Activated CD8-positive, alpha-beta memory T cell treated with anti-CD3 and anti-CD28 coated beads, Interleukin-2, amount 50 U/mL, for 1 hour (primary cell): ENCODE results near the gene EFCAB6.

Source experiments
- DNase-seq: peaks from one replicate; pipeline ENCODE4 v3.0.0-alpha.2; 2020; ENCODE audit errors: extremely low read depth

The EFCAB6 gene

DNA sequence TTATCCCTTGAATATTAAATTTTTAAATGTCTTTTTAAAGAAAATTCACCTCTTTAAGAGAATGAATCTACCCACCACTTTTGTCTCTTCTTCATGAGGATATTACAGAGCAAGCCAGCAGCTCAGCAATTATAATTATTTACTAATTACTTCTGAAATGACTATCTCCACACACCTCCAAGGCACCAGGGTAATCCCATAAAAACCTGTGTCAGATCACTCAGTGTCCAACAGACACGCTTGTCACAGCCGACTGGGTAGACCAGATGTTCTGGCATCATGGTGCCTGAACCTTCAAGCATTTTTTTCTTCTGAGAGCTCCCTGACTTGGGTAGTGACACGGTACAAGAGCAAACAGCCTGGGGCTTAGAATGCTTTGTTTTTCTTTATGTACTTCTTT lies 61.4 kb downstream of the EFCAB6 start:
- DNase-seq: no peak

GRCh38 chr22:43749473-43749872 lies 62.6 kb downstream of the EFCAB6 start:
- DNase-seq: no peak

DNA sequence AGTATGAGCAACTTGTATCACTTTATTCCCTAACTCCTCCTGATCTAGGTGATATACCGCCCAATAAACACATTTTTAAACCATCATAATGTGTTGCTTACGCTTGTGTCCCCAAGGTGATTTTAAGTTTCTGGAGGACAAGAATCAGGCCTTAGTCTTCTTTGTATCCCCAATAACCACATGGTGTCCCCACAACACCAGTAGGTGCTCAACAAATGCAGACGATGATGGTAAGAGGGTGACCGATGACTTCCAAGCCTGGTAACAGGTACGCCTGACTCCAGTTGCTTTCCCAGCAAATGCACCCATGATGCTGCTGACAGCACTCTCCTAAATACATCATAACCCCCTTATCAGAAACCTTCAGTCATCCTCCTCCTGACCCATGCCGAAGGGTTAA lies 64.2 kb downstream of the EFCAB6 start:
- no peak for DNase-seq

DNA sequence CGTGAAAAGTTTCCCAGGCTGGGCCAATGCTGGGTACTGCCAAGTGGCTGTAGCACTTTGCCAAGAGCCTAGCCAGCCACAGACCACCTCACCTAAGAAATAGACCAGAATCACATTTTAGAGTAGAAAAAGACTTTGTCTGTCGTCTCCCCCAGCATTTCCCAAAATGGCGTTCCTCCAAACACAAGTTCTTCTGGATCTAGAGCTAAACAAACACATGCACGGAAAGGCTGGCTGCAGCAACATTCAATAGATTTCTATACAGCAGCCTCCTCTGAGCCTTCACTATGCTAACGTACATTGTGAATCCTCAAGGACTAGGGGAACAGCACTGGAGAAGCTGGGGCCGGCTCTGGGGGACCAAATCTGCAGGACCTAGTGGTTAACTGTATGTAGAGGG lies 65.0 kb downstream of the EFCAB6 start:
- no peak for DNase-seq

DNA sequence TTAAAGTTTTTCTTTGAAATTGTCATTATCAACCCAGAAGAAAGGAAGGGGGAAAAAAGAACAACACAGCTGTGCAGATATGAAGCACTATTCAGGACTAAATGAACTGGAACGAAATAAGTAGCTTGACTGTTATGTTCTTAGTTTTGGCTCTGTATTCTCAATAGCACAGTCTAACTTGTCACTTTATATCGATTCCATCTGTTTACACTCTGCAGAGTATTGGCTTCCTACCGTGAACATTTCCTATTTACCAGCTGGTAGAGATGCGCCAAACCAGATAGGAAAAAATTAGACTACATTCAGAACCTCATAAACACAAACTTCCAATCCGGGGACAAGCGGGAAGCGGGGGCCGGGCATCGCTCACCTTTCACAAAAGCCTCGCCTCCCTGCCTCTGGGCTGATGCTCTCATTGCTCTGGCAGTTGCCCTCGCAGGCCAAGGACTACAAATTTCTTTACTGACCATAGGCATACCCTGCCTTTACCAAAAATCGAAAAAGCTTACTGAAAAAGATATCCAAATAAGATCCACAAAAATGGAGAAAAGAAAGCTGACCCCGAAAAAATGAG lies 66.2 kb downstream of the EFCAB6 start:
- DNase-seq: no peak

GRCh38 chr22:43745411-43745770 lies 66.7 kb downstream of the EFCAB6 start:
- no peak for DNase-seq

GRCh38 chr22:43744700-43745410 lies 67.2 kb downstream of the EFCAB6 start:
- no peak for DNase-seq

DNA sequence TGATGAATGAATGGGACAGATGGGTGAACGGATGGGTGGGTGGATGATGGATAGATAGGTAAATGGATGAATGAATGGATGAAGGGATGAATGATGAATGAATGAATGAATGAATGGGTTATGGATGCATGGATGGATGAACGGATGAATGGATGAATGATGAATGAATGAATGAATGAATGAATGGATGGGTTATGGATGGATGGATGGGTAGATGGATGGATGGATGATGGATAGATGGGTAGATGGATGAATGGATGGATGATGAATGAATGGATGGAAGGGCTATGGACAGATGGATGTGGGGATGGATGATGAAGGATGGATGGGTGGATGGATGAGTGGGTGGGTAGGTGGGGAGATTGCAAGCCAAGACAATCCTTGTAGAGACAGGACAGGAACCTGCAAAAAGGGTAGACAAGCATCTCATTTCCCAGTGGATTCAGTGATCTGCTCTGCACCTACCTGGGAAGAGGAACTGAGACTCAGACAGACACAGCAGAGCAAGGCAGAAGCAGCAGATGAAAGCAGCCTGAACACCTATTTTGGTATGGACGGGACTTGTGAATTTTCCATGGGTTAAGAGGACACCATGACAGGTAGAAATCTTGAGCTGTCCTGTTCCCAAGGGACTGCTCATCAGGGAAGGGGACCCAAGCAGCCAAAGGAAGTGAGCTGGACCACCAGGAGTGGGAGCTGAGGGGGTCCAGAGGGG lies 68.0 kb downstream of the EFCAB6 start:
- no peak for DNase-seq

DNA sequence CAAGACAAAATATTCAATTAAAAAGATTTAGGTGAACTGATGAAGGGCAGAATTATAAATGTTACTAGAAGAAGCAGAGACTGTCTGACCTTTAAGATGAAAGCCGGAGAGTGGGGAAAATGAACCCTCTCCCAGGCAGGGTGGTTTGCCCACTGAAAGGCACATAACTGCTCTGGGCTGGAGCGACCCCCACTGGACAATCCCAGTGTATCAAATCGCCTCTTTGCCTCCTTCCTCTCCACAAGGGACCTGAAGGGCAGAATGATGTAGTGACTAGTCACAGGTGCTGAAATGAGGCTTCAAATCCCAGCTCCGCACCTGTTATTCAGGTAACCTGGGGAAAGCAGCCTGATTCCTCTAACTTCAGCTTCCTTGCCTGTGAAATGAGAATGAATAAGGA lies 69.0 kb downstream of the EFCAB6 start:
- DNase-seq: no peak

GRCh38 chr22:43742154-43742950 lies 69.8 kb downstream of the EFCAB6 start:
- DNase-seq: no peak

DNA sequence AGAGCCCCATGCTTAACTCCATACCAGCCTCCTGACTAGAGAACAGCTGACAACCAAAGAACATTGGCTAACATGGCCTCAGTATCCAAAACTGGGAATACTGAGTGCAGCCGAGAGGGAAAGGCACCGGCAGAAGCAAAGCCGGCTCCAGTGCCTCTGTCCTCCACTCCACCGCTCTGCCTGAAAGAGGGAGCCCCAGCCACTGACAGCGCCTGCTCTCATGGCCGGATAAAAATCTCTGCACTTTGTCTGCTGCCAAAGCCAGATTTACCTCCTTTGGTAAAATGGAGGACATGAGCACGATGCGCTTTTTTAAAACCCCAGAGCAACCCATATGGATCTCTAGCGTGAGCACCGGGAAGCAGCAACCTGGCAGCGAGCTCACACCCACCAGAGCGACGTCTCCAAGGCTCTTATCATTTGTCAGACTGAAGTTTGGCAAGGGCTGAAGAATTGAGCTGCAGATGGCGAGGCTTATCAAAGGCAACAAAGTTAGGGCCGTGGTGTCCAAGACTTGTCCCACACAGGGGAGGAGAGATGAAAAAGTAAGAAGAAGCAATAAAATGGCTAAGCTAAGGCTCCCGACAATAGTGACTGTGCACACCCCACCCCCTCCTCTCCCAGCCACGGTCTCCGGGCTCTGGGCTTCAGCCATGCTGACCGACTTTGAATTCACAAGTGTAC lies 71.4 kb downstream of the EFCAB6 start:
- DNase-seq: no peak

DNA sequence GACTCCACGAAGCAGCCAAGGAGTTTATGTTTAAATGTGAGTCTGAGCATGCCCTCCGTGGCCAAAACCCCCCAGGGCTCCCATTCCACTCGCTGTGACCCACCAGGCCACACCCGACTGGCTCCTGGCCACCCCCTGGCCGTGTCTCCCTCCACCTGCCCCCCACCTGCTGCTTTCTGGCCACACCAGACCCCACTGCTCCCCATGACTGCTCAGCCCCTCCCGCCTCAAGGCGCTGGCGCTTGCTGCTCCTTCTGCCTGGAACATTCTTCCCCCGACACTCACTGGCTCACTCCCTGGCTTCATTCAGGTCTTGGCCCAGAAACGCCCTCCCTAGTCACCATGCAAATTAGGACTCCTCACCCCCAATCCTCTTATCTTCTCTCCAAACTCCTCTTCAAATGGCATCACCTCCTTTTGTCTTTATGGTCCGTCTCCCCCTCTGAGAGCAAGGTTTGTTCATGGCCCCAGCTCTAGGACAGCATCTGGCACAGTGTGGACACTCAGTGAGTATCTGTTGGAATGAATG lies 72.2 kb downstream of the EFCAB6 start:
- no peak for DNase-seq

DNA sequence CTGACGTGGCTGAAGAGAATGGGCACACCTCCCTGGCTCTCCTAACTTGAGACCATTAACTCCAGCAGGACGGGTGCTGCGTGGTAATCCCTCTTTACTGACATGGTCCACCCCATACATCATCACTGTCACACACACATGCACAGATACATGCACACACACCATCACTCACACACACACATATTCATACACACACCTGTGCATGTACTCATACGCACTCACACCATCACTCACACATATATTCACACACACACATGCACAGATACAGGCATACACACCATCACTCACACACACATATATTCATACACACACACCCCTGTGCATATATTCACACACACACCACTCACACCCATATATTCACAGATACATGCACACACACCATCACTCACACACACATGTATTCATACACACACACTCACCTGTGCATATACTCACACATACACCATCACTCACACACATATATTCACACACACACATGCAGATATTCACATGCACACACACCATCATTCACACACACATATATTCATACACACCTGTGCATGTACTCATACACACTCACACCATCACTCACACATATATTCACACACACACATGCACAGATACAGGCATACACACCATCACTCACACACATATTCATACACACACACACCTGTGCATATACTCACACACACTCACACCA lies 74.8 kb downstream of the EFCAB6 start:
- DNase-seq: no peak

- no peak for DNase-seq
Measured at GRCh38 chr22:43736651-43737050, 75.5 kb downstream of the EFCAB6 start.

- DNase-seq: no peak
Measured at GRCh38 chr22:43734370-43735150, 77.5 kb downstream of the EFCAB6 start.

DNA sequence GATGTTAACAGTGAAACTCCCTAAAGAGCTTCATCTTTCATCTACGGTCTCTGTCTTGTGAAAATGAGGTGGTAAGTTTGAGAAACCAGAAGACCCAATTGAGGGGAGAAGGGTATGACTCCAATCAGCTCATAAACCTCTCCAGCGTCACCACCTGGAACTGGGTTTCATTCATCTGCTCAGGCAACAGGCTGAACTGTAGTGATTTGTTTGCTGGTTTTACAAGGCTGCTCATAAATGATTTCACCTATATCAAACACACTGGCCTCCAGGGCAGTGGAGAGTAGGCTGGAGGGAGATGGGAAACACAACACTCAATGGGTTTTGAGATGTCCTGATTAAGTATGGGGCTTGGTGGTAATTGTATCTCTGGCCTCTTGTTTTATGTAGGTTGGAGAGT lies 79.0 kb downstream of the EFCAB6 start:
- no peak for DNase-seq

DNA sequence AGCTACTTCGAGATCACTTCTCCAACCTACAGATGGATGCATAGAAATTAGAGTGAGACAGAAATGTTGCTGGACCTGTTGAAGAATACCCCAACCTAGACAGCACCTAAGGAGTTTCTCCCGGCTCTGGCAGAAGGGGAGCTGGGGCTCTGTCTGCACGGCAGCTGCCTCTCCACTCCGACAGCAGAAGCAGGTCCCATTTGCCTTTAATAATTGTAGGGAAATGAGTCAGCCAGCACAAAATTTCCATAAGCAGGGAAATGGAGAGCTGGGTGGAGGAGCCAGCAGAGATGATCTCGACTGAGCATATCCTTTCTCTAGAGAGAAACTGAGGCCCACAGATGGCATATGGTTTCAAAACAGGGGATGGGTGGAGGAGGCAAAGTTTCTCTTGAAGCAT lies 80.1 kb downstream of the EFCAB6 start:
- no peak for DNase-seq

DNA sequence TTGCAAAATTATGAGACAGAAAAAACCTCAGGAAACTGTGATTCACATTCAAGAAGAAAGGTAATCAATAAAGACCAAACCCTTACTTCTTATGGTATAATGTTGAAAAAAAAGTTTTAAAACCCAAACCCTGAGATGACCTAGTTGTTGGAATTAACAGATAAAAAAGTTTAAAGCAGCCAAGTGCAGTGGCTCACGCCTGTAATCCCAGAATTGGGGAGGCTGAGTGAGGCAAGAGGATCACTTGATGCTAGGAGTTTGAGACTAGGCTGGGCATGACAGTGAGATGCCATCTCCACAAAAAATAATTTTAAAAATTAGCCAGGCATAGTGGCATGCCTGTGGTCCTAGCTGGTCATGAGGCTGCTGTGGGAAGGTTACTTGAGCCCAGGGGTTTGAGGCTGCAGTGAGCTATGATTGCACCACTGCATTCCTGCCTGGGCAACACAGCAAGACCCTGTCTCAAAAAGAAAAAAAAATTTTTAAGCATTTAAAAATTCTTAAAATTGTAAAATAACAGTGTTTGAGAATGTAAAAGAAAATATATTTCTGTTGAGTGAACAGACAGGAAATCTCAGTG lies 85.1 kb downstream of the EFCAB6 start:
- no peak for DNase-seq

DNA sequence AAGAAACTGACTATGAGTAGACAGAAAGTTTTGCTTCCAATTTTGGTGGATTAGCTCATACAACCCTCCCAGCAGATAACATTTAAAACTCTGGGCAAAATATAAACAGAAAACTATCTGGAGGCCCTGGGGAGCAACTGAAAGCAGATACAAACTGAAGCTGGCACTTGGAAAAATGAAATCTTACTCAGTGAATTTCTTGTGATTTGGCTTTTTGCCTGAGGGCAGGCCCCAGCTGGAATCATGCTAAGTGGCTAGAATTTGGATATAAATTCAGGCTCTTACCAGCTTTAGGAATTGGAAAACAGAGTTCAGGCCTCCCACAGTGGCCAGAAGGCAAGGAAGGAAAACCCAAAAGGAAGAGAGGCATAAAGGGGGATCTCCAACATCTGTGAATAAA lies 85.8 kb downstream of the EFCAB6 start:
- no peak for DNase-seq

GRCh38 chr22:43723816-43724215 lies 88.3 kb downstream of the EFCAB6 start:
- DNase-seq: no peak
